Neural cell (in vitro differentiated cells): Measurements from ENCODE around the gene STK10.

Source experiments
- CTCF ChIP-seq: fragments of 450-650 bp; IDR thresholded peaks from 2 replicates; pipeline ENCODE4 v1.5.1; 2014; ENCODE audit warnings: antibody characterized with exemption, mild to moderate bottlenecking, moderate library complexity; ENCODE audit not compliant: poor library complexity, severe bottlenecking
- EZH2 ChIP-seq: fragments of 200-600, 300-800 bp; shearing (Covaris generic), sonication (generic); IDR thresholded peaks from 2 replicates; pipeline ENCODE4 v1.6.1; 2014; ENCODE audit warnings: antibody characterized with exemption, low read length, borderline replicate concordance, mild to moderate bottlenecking; ENCODE audit not compliant: insufficient read depth, poor library complexity, severe bottlenecking
- MXI1 ChIP-seq: fragments of 450-650 bp; conservative IDR thresholded peaks from 2 replicates; pipeline ENCODE4 v1.6.1; 2014; ENCODE audit warnings: antibody characterized with exemption, mild to moderate bottlenecking; ENCODE audit not compliant: poor library complexity, severe bottlenecking
- POLR2AphosphoS5 ChIP-seq: IDR thresholded peaks from 2 replicates; pipeline ENCODE4 v1.6.1; 2012
- RAD21 ChIP-seq: fragments of 450-650 bp; conservative IDR thresholded peaks from 2 replicates; pipeline ENCODE4 v1.6.1; 2014; ENCODE audit warnings: antibody characterized with exemption, mild to moderate bottlenecking, moderate library complexity
- TAF1 ChIP-seq: IDR thresholded peaks from 2 replicates; pipeline ENCODE4 v1.6.1; 2012; ENCODE audit warnings: low read depth

GRCh38 chr5:172188033-172188892 lies at the start of gene STK10:
- TF ChIP-seq CTCF (peak; percentile 87), EZH2 (no peak), POLR2AphosphoS5 (no peak), MXI1 (peak; percentile 84), TAF1 (no peak), RAD21 (peak; percentile 79)
